ENCODE data around the gene TRPM4.

Gene TRPM4

DNA sequence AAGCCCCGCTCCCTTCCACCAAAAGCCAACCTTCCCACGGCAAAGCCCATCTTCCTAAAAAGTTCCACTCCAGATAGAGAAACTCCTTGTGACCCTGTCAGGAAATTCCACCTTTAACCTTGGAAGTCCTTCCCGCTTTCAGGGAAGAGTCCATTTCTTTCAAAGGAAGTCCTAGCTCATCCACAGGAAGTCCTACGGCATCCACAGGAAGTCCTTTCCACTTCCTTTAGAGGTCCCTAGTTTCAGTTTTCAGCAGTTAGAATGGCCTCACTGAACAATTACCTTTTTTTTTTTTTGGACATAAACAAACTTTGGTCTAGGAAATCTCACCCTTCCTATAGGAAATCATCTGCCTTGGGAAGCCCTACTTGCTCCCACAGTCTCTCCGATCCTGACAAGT lies 31.7 kb downstream of the TRPM4 start:
- TF ChIP-seq, protein P1, sequence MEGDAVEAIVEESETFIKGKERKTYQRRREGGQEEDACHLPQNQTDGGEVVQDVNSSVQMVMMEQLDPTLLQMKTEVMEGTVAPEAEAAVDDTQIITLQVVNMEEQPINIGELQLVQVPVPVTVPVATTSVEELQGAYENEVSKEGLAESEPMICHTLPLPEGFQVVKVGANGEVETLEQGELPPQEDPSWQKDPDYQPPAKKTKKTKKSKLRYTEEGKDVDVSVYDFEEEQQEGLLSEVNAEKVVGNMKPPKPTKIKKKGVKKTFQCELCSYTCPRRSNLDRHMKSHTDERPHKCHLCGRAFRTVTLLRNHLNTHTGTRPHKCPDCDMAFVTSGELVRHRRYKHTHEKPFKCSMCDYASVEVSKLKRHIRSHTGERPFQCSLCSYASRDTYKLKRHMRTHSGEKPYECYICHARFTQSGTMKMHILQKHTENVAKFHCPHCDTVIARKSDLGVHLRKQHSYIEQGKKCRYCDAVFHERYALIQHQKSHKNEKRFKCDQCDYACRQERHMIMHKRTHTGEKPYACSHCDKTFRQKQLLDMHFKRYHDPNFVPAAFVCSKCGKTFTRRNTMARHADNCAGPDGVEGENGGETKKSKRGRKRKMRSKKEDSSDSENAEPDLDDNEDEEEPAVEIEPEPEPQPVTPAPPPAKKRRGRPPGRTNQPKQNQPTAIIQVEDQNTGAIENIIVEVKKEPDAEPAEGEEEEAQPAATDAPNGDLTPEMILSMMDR (IDR thresholded peaks at IDR 0.05), result no peak
- no peak for TF ChIP-seq ZFX (IDR thresholded peaks at IDR 0.05; ENCODE audit: borderline replicate concordance)
- H3K27ac ChIP-seq, result no peak overlapping the region

DNA sequence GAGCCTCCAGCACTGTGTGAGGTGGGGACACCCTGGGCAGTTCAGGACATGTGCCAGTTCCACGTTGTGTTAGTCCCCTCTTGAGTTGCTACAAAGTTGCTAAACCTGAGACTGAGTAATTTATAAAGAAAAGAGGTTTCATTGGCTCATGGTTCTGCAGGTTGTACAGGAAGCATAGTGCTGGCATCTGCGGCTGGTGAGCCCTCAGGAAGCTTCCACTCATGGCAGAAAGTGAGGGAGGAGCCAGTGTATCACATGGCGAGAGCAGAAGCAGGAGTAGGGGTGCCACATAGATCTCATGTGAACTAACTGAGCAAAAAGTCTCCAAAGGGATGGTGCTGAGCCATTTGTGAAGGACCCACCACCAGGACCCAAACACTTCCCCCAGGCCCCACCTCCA lies 33.2 kb downstream of the TRPM4 start:
- TF ChIP-seq ZFX (IDR thresholded peaks at IDR 0.05; ENCODE audit: borderline replicate concordance), result no peak
- TF ChIP-seq, protein P1 (IDR thresholded peaks at IDR 0.05), result no peak

DNA sequence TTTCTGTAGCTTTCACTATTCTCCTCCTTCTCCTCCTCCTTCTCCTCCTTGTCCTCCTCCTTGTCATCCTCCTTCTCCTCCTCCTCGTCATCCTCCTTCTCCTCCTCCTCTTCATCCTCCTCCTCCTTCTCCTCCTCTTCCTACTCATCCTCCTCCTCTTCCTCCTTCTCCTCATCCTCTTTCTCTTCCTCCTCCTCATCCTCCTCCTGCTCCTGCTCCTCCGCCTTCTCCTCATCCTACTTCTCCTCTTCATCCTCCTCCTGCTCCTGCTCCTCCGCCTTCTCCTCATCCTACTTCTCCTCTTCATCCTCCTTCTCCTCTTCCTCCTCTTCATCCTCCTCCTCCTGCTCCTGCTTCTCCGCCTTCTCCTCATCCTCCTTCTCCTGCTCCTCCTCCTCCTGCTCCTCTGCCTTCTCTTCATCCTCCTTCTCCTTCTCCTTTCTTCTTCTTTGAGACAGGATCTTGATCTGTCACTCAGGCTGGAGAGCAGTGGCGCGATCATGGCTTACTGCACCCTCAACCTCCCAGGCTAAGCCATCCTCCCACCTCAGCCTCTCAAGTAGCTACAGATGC lies 36.3 kb downstream of the TRPM4 start:
- no peak for TF ChIP-seq ZFX (IDR thresholded peaks at IDR 0.05; ENCODE audit: borderline replicate concordance)
- TF ChIP-seq, protein P1 (IDR thresholded peaks at IDR 0.05), result no peak
- no peak overlapping the region for H3K27ac ChIP-seq

More for the DNA sequence above, 33.2 kb downstream of the TRPM4 start:
- no peak overlapping the region for H3K27ac ChIP-seq

DNA sequence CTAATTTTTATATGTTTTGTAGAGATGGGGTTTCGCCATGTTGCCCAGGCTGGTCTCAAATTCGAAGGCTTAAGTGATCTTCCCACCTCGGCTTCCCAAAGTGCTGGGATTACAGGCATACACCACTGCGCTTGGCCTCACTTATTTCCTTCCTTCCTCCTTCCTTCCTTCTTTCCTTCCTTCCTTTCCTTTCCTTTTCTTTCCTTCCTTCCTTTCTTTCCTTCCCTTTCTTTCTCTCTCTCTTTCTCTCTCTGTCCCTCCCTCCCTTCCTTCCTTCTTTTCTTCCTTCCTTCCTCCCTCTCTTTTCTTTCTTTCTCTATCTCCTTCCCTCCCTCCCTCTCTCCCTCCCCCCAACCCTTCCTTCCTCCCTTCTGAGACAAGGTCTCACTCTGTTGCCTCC lies 36.8 kb downstream of the TRPM4 start:
- TF ChIP-seq, protein P1 (IDR thresholded peaks at IDR 0.05), result no peak
- TF ChIP-seq ZFX (IDR thresholded peaks at IDR 0.05; ENCODE audit: borderline replicate concordance), result no peak
- H3K27ac ChIP-seq, result no peak overlapping the region

DNA sequence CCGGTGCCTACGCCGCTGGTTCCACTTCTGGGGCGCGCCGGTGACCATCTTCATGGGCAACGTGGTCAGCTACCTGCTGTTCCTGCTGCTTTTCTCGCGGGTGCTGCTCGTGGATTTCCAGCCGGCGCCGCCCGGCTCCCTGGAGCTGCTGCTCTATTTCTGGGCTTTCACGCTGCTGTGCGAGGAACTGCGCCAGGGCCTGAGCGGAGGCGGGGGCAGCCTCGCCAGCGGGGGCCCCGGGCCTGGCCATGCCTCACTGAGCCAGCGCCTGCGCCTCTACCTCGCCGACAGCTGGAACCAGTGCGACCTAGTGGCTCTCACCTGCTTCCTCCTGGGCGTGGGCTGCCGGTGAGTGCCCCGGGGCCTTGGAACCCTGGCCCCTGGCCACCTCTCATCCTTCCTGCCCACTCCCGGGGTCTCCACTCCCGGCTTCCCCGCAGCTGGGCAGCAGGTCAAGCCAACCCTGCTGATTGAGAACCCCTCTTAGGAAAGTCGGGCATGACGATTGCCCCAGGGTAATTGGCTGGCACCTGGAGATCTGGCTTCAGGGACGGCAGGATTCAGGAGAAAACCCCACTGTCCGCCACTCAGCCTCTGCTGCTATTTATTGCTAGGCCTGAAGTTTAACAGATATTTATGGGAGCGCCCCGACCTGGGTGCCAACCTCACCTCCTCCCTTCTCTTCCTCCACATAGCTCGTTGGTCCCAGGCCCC lies 39.1 kb downstream of the TRPM4 start:
- H3K27ac ChIP-seq, result peak overlapping the region; percentile 18; the same call in 1 of the 2 replicates
- no peak for TF ChIP-seq ZFX (IDR thresholded peaks at IDR 0.05; ENCODE audit: borderline replicate concordance)
- TF ChIP-seq, protein P1 (IDR thresholded peaks at IDR 0.05), result no peak

DNA sequence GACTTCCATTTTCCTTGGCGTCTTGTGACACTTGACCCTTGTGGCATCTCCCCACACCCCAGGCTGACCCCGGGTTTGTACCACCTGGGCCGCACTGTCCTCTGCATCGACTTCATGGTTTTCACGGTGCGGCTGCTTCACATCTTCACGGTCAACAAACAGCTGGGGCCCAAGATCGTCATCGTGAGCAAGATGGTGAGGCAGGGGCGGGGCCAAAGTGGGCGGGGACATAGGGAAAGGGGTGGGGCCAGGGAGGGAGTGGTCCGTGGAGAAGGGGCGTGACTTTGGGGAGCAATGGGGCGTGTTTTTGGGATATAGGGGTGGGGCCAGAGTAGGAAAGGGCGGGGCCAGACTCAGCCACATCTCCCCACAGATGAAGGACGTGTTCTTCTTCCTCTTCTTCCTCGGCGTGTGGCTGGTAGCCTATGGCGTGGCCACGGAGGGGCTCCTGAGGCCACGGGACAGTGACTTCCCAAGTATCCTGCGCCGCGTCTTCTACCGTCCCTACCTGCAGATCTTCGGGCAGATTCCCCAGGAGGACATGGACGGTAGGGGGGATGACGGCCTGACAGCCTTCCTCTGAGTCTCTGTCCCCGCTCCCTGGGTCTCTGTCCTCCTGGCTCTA lies 42.8 kb downstream of the TRPM4 start:
- peak overlapping the region; percentile 17 for H3K27ac ChIP-seq
- no peak for TF ChIP-seq ZFX (IDR thresholded peaks at IDR 0.05; ENCODE audit: borderline replicate concordance)
- TF ChIP-seq, protein P1 (IDR thresholded peaks at IDR 0.05), result no peak

DNA sequence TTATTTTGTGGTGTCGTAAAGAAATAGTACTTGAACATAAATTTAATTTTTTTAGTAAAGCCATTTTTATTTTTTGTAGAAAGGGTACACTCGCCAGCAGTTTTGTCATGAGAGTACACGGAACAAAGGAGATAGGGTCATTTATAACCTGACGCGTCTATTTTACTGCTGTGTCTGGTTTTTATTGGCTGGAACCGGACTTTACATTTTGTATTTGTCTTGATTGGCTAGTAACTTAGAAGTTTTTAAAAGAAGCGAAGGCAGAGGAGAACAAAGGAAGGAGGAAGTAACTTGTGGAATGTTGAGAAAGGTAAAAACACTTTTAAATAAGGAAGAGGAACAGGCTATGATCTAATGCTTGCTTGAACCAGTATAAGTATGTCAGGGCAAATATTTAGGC lies 43.5 kb downstream of the TRPM4 start:
- TF ChIP-seq ZFX (IDR thresholded peaks at IDR 0.05; ENCODE audit: borderline replicate concordance), result no peak
- TF ChIP-seq, protein P1 (IDR thresholded peaks at IDR 0.05), result no peak
- no peak overlapping the region for H3K27ac ChIP-seq

Data from 22Rv1 (cell line).